ENCODE measurements around the gene ITPA. TPM values are rescaled to one million over a fixed set of nuclear protein-coding genes. Genes with fewer than 3 reads are reported as not detected.

Gene ITPA
- total RNA-seq, 1 donor from 2014 or later = 43.4 TPM

DNA sequence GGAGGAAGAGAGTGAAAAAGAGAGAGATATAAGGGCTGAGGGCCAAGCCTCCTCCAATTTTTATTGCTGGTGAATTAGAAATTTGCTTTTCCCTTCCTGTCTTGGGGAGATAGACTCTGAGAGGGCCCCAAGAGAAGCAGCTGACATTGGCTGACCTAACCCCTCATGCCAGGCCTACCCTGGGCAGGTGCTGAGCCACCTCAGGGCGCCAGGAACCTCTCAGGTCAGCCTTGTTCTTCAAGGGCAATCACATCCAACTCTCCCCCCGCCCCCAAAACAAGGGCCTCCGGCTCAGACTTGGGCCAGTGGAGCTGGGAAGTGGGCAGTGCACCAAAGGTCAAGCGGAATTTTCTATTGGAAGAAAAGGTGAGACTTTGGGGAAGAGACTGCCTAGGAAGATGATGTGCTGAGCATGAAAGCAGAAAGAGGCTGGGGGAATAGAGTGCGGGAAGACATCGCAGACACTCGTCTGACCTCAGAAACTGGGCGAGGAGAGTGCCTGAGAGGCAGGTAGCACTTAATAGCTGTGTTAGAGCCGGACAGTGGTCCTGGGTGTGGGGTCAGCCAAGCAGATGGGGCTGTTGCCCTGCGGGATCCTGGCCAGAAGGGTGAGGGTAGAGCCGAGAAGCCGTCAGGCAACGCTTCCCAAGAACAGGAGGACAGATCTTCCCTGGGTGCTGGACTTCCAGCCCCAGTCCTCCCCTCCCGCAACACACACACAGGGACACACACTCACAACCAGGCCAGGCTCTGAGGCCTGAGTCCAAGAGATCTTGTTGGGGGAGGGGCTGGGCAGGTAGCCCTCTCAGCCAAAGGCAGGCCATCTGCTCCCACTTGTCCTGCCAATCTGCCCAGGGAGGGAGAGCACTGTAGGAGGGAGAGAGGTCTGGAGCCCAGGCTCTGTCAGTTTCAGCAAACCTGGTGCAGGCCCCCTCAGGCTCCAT is 45.9 kb upstream of the ITPA start:
- Mint-ChIP-seq H3K36me3 (ENCODE audit: low read depth) (no peaks in the 10 kb centered on the region), H3K9me3 (ENCODE audit: low read depth) (no peaks in the 10 kb centered on the region), H3K4me3 (ENCODE audit: unreplicated experiment) (no peak overlapping the region), H3K27me3 (ENCODE audit: low read depth) (no peaks in the 10 kb centered on the region), H3K27ac (ENCODE audit: unreplicated experiment) (no peak overlapping the region), H3K4me1 (ENCODE audit: low read depth) (peaks cover 12% of the 10 kb centered on the region)
- DNase-seq (ENCODE audit: low spot score) = no peak
- TF ChIP-seq, protein P1, sequence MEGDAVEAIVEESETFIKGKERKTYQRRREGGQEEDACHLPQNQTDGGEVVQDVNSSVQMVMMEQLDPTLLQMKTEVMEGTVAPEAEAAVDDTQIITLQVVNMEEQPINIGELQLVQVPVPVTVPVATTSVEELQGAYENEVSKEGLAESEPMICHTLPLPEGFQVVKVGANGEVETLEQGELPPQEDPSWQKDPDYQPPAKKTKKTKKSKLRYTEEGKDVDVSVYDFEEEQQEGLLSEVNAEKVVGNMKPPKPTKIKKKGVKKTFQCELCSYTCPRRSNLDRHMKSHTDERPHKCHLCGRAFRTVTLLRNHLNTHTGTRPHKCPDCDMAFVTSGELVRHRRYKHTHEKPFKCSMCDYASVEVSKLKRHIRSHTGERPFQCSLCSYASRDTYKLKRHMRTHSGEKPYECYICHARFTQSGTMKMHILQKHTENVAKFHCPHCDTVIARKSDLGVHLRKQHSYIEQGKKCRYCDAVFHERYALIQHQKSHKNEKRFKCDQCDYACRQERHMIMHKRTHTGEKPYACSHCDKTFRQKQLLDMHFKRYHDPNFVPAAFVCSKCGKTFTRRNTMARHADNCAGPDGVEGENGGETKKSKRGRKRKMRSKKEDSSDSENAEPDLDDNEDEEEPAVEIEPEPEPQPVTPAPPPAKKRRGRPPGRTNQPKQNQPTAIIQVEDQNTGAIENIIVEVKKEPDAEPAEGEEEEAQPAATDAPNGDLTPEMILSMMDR (IDR thresholded peaks at IDR 0.05) = no peak

- no peak overlapping the region for H3K4me3 Mint-ChIP-seq (ENCODE audit: unreplicated experiment)
- no peak overlapping the region for H3K27ac Mint-ChIP-seq (ENCODE audit: unreplicated experiment)
- H3K9me3 Mint-ChIP-seq (ENCODE audit: low read depth) = no peaks in the 10 kb centered on the region
- H3K36me3 Mint-ChIP-seq (ENCODE audit: low read depth) = no peaks in the 10 kb centered on the region
- H3K4me1 Mint-ChIP-seq (ENCODE audit: low read depth) = peaks cover 4% of the 10 kb centered on the region
- H3K27me3 Mint-ChIP-seq (ENCODE audit: low read depth) = no peaks in the 10 kb centered on the region
- DNase-seq (ENCODE audit: low spot score) = no peak
- TF ChIP-seq, protein P1 (IDR thresholded peaks at IDR 0.05) = no peak
Observed at GRCh38 chr20:3164043-3164762, 45.1 kb upstream of the ITPA start.

- Mint-ChIP-seq H3K27me3 (ENCODE audit: low read depth) (no peaks in the 10 kb centered on the region), H3K36me3 (ENCODE audit: low read depth) (no peaks in the 10 kb centered on the region), H3K9me3 (ENCODE audit: low read depth) (no peaks in the 10 kb centered on the region), H3K4me1 (ENCODE audit: low read depth) (peaks cover 2% of the 10 kb centered on the region), H3K4me3 (ENCODE audit: unreplicated experiment) (no peak overlapping the region), H3K27ac (ENCODE audit: unreplicated experiment) (no peak overlapping the region)
- TF ChIP-seq, protein P1 (IDR thresholded peaks at IDR 0.05) = no peak
- no peak for DNase-seq (ENCODE audit: low spot score)
Observed at GRCh38 chr20:3164763-3165410, 44.4 kb upstream of the ITPA start.

DNA sequence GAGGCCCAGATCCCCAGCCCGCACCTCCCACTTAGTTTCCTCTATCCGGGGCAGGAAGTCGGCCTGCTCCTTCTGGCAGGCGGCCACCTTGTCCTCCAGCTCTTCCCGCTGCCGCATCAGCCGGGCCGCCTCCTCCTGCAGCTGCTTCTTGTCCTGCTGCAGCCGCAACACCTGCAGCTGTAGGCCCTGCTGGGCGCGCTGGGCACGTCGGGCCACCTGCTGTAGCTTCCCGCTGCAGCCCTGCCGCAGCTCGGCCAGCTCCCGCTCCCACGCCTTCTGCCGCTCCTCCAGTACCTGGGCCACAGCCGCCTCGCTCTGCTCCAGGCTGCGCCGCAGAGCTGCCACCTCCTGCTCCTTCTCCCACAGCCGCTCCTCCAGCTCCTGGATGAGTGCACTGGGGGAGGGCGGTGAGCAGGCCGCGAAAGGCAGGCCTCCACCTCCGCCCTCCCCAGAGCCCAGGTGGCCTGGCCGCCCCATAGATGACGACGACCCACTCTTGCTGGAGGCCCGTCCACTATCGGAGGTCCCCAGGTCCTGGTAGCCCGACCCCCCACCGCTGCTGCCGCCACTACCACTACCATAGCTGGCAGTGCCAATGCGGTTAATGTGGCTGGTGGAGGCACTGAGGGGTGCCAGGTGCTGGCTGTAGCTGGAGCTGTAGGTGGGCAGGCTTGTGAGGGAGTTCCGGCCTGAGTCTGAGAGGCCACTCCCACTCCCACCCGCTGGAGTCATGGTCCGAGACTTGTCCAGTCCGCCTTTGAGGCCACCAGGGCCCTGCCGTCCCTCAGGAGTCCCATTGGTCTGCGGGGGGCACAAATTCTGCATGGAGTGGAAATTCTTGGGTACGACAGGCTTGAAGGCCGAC is 43.6 kb upstream of the ITPA start:
- TF ChIP-seq, protein P1 (IDR thresholded peaks at IDR 0.05) = no peak

More for the DNA sequence above, 43.6 kb upstream of the ITPA start:
- Mint-ChIP-seq H3K36me3 (ENCODE audit: low read depth) (no peaks in the 10 kb centered on the region), H3K27me3 (ENCODE audit: low read depth) (no peaks in the 10 kb centered on the region), H3K27ac (ENCODE audit: unreplicated experiment) (no peak overlapping the region), H3K4me3 (ENCODE audit: unreplicated experiment) (no peak overlapping the region), H3K4me1 (ENCODE audit: low read depth) (no peaks in the 10 kb centered on the region), H3K9me3 (ENCODE audit: low read depth) (no peaks in the 10 kb centered on the region)
- DNase-seq (ENCODE audit: low spot score) = no peak

All from chondrocyte (in vitro differentiated cells).